Measurements from ENCODE around the gene TTC1.

DNA sequence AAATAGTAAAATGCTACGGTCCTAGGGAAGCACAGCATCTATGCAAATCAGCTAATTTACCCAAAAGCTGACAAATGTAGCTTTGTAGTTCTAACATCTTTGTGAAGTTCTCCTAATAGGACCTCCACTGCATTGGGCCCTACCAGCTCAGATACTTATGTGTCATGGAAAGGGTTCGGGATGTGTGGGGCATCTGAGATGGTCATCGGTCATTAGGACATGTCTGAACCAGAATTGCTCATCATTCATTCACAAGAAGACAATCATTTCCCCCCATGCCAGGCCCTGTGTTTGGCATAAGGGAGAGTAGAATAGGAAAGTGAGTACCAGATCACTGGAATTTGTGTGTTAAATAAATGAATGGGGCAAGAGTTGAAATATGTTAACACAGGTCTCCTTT, 74.6 kb downstream of the TTC1 start:
- TF ChIP-seq POLR2AphosphoS5 (IDR thresholded peaks at IDR 0.05; ENCODE audit: low read depth, low read length) (no peak), FOXP2 (optimal IDR thresholded peaks at IDR 0.05; ENCODE audit: borderline replicate concordance, extremely low read depth, extremely low read length, insufficient read depth) (no peak), SIN3A (IDR thresholded peaks at IDR 0.05; ENCODE audit: borderline replicate concordance, insufficient read depth, low read length) (no peak)
- TF ChIP-seq, protein P1, sequence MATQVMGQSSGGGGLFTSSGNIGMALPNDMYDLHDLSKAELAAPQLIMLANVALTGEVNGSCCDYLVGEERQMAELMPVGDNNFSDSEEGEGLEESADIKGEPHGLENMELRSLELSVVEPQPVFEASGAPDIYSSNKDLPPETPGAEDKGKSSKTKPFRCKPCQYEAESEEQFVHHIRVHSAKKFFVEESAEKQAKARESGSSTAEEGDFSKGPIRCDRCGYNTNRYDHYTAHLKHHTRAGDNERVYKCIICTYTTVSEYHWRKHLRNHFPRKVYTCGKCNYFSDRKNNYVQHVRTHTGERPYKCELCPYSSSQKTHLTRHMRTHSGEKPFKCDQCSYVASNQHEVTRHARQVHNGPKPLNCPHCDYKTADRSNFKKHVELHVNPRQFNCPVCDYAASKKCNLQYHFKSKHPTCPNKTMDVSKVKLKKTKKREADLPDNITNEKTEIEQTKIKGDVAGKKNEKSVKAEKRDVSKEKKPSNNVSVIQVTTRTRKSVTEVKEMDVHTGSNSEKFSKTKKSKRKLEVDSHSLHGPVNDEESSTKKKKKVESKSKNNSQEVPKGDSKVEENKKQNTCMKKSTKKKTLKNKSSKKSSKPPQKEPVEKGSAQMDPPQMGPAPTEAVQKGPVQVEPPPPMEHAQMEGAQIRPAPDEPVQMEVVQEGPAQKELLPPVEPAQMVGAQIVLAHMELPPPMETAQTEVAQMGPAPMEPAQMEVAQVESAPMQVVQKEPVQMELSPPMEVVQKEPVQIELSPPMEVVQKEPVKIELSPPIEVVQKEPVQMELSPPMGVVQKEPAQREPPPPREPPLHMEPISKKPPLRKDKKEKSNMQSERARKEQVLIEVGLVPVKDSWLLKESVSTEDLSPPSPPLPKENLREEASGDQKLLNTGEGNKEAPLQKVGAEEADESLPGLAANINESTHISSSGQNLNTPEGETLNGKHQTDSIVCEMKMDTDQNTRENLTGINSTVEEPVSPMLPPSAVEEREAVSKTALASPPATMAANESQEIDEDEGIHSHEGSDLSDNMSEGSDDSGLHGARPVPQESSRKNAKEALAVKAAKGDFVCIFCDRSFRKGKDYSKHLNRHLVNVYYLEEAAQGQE (IDR thresholded peaks at IDR 0.05; ENCODE audit: insufficient read depth in 1 of 2, low read depth in 2 of 2, low read length in 2 of 2): no peak
